Memory B cell (primary cell): ENCODE measurements around the gene KYAT1.

Experiments used
- ATAC-seq: fragments of 150-1000 bp; cut with Tn5 transposase; 2 replicates; pipeline ENCODE4 v1.10.0; 2021; ENCODE audit warnings: low read depth, mild to moderate bottlenecking, moderate library complexity
- DNase-seq, 2 donors: peaks; one replicate each; pipeline ENCODE4 v3.0.0; 2022; ENCODE audit warnings: low spot score in 2 of 2
- H3K27ac Mint-ChIP-seq: one replicate; pipeline ENCODE4 v1.8.0; 2022; ENCODE audit warnings: mild to moderate bottlenecking, moderate library complexity, mixed read lengths
- H3K27me3 Mint-ChIP-seq: one replicate; pipeline ENCODE4 v1.8.0; 2022; ENCODE audit warnings: mixed read lengths
- H3K36me3 Mint-ChIP-seq: one replicate; pipeline ENCODE4 v1.8.0; 2022; ENCODE audit warnings: mild to moderate bottlenecking, mixed read lengths
- H3K4me1 Mint-ChIP-seq: one replicate; pipeline ENCODE4 v1.8.0; 2022; ENCODE audit warnings: mixed read lengths
- H3K4me3 Mint-ChIP-seq: one replicate; pipeline ENCODE4 v1.8.0; 2022; ENCODE audit warnings: mild to moderate bottlenecking, moderate library complexity, mixed read lengths
- H3K9me3 Mint-ChIP-seq: one replicate; pipeline ENCODE4 v1.8.0; 2022; ENCODE audit warnings: mixed read lengths

Gene KYAT1

DNA sequence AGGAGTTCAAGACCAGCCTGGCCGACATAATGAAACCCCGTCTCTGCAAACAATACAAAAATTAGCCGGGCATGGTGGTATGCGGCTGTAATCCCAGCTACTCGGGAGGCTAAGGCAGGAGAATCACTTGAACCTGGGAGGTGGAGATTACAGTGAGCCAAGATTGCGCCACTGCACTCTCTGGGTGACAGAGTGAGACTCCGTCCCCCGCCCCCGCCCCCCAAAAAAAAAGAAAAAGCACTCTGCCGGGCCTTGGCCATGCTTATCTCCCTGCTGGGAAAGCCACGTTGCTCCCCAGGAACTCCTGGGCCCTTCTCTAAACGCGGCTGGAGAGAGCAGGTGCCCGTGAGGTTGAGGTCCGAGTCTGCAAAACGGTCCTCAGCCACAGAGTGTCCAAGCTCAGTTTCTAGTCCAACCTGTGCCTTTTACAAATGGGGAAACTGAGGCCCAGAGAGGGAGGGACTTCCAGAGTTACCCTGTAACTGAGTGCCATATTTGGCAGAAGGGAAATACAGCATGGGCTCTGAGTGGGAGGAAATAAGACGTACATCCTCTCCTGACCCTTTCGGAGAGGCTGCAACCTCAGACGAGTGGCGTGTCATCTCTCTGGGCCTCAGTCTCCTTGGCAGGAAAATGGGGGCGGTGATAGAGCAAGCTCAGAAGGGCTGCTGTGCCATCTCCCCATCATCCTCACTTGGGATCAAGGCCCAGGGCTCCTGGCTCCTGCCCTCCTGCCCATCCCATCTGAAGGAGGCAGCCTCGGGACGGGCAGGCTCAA is 32.4 kb upstream of the KYAT1 start:
- no peak for ATAC-seq
- no peak for DNase-seq
- Mint-ChIP-seq H3K36me3 (peaks cover 21% of the 10 kb centered on the region), H3K9me3 (no peaks in the 10 kb centered on the region), H3K4me1 (peaks cover 8% of the 10 kb centered on the region), H3K27ac (no peak overlapping the region), H3K27me3 (no peaks in the 10 kb centered on the region), H3K4me3 (no peak overlapping the region)

DNA sequence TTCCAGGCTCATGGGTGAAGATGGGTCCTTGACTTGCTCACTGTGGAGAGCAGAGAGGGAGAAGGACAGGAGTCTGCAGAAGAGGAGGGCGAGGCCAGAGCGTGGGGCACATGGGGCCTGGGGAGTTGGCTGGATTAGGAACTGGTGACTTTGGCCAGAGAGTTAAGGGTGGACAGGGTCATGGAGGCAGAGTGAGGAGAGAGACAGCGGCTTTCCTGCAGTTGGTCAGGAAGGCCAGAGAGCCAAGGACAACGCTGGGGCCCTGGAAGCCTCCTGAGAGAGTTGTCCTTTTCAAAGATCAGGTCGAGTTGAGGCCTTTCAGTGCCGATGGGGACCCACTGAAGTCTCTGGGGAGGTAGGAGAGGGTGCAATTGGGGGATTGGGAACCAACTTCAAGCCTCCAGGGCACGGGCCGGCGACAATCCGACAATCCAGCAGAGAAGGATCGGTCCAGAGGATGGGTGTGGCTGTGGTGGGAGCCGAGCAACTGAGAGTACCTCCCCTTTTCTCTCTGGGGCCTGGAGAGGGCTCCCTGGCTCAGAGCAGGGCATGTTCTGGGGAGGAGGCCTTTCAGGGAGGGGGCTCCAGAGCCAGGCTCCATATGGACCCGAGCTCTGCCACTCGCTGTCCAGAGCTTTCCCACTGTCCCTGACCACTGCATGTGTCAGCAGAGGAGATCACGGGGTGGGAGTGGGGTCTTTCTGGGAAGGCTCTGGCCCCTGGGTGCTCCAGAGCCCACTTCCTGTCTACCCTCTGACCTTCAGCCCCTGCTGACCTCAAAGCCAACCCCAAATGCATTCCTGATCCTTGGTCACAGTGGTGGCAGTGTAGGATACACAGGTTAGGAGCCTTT is 31.5 kb upstream of the KYAT1 start:
- peak overlapping the region; percentile 49 for H3K27ac Mint-ChIP-seq
- no peaks in the 10 kb centered on the region for H3K27me3 Mint-ChIP-seq
- peaks cover 29% of the 10 kb centered on the region for H3K36me3 Mint-ChIP-seq
- H3K4me1 Mint-ChIP-seq, result peaks cover 8% of the 10 kb centered on the region
- DNase-seq (no peak), ATAC-seq (no peak)
- no peak overlapping the region for H3K4me3 Mint-ChIP-seq
- no peaks in the 10 kb centered on the region for H3K9me3 Mint-ChIP-seq

GRCh38 chr9:128912270-128912853 is 30.6 kb upstream of the KYAT1 start:
- Mint-ChIP-seq H3K27ac (peak overlapping the region; percentile 49), H3K36me3 (peaks cover 29% of the 10 kb centered on the region), H3K9me3 (no peaks in the 10 kb centered on the region), H3K4me3 (no peak overlapping the region), H3K4me1 (peaks cover 8% of the 10 kb centered on the region), H3K27me3 (no peaks in the 10 kb centered on the region)
- DNase-seq (no peak), ATAC-seq (no peak)

DNA sequence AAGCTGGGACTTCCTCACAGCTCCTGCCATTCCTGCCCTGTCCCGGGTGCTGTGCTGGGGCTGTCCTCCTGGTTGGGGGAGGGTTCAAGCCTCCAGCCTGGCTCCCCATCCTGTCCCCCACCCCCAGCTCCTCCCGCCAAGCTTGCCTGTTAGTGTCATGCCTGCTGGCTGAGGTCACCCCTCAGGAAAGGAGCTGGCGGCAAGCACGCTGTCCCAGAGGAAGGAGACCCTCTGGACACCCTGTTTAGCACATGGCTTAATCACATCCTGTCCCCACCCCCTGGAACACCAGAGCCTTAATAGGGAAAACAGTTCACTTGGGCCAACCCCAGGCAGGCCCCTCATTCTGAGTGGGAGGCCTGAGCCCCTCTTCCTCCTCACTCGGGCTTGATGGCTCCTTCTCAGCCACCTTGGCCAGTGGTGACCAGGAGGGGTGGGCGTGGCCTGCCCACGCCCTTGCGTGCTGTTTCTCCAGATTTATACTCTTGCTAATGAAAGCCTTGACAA is 29.8 kb upstream of the KYAT1 start:
- Mint-ChIP-seq H3K4me1 (peaks cover 8% of the 10 kb centered on the region), H3K27ac (no peak overlapping the region), H3K4me3 (no peak overlapping the region), H3K9me3 (no peaks in the 10 kb centered on the region), H3K36me3 (peaks cover 28% of the 10 kb centered on the region), H3K27me3 (no peaks in the 10 kb centered on the region)
- DNase-seq (no peak), ATAC-seq (no peak)

DNA sequence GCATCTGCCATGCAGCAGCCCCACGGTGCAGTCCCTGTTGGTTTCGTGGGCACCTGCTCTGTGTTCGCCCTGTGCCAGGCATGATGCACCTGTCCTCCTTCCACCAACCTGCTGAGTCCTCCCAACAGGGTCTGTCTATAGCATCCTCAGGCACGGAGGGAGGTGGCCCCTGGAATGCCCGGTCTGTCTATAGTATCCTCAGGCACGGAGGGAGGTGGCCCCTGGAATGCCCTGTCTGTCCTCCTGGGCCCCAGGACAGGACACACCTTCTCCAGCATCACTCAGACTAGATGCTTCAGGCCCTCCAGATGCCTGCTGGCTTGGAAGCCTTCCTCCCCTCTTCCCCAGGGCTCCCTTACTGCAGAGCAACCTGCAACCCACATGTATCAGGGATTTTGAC is 29.2 kb upstream of the KYAT1 start:
- Mint-ChIP-seq H3K27me3 (no peaks in the 10 kb centered on the region), H3K27ac (no peak overlapping the region), H3K4me3 (no peak overlapping the region), H3K9me3 (no peaks in the 10 kb centered on the region), H3K4me1 (peaks cover 8% of the 10 kb centered on the region), H3K36me3 (peaks cover 29% of the 10 kb centered on the region)
- DNase-seq (no peak), ATAC-seq (no peak)

- H3K36me3 Mint-ChIP-seq, result peaks cover 26% of the 10 kb centered on the region
- no peak for ATAC-seq
- no peak overlapping the region for H3K27ac Mint-ChIP-seq
- no peak overlapping the region for H3K4me3 Mint-ChIP-seq
- H3K27me3 Mint-ChIP-seq, result no peaks in the 10 kb centered on the region
- no peak for DNase-seq
- H3K9me3 Mint-ChIP-seq, result no peaks in the 10 kb centered on the region
- peaks cover 8% of the 10 kb centered on the region for H3K4me1 Mint-ChIP-seq
Observed at GRCh38 chr9:128909859-128910258, 28.1 kb upstream of the KYAT1 start.

DNA sequence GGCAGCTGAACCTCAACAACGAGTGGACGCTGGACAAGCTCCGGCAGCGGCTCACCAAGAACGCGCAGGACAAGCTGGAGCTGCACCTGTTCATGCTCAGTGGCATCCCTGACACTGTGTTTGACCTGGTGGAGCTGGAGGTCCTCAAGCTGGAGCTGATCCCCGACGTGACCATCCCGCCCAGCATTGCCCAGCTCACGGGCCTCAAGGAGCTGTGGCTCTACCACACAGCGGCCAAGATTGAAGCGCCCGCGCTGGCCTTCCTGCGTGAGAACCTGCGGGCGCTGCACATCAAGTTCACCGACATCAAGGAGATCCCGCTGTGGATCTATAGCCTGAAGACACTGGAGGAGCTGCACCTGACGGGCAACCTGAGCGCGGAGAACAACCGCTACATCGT is 26.6 kb upstream of the KYAT1 start:
- DNase-seq (no peak), ATAC-seq (no peak)
- H3K27me3 Mint-ChIP-seq, result no peaks in the 10 kb centered on the region
- H3K4me3 Mint-ChIP-seq, result no peak overlapping the region
- peaks cover 26% of the 10 kb centered on the region for H3K36me3 Mint-ChIP-seq
- H3K27ac Mint-ChIP-seq, result no peak overlapping the region
- H3K4me1 Mint-ChIP-seq, result peaks cover 8% of the 10 kb centered on the region
- H3K9me3 Mint-ChIP-seq, result no peaks in the 10 kb centered on the region

GRCh38 chr9:128906741-128907140 is 25.0 kb upstream of the KYAT1 start:
- Mint-ChIP-seq H3K27me3 (no peaks in the 10 kb centered on the region), H3K9me3 (no peaks in the 10 kb centered on the region), H3K36me3 (peaks cover 22% of the 10 kb centered on the region), H3K4me3 (no peak overlapping the region), H3K27ac (no peak overlapping the region), H3K4me1 (peaks cover 9% of the 10 kb centered on the region)
- DNase-seq (no peak), ATAC-seq (no peak)

DNA sequence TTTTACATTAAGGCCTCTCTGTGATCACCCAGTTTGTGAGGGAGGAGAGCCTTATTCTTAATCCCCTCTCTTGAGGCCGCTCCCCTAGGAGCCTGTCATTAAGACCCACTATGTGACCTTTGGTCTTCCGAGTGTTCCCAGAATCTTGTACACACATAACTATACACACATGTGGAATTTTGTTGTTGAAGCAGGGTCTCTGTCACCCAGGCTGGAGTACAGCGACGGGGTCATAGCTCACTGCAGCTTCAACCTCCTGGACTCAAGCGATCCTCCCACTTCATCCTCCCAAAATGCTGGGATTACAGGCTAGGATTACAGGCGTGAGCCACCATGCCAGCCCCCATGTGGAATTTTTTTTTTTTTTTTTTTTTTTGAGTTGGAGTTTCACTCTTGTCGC is 24.2 kb upstream of the KYAT1 start:
- Mint-ChIP-seq H3K4me3 (no peak overlapping the region), H3K36me3 (peaks cover 22% of the 10 kb centered on the region), H3K27me3 (no peaks in the 10 kb centered on the region), H3K9me3 (no peaks in the 10 kb centered on the region), H3K4me1 (peaks cover 9% of the 10 kb centered on the region), H3K27ac (no peak overlapping the region)
- ATAC-seq, result no peak
- DNase-seq, result no peak

- DNase-seq (no peak), ATAC-seq (no peak)
- Mint-ChIP-seq H3K36me3 (peaks cover 20% of the 10 kb centered on the region), H3K27me3 (no peaks in the 10 kb centered on the region), H3K4me1 (peaks cover 21% of the 10 kb centered on the region), H3K27ac (peak overlapping the region; percentile 58), H3K9me3 (no peaks in the 10 kb centered on the region), H3K4me3 (no peak overlapping the region)
Observed at GRCh38 chr9:128903871-128904620, 22.3 kb upstream of the KYAT1 start.

- Mint-ChIP-seq H3K27me3 (no peaks in the 10 kb centered on the region), H3K9me3 (no peaks in the 10 kb centered on the region), H3K27ac (peak overlapping the region; percentile 92), H3K4me3 (peak overlapping the region; percentile 73), H3K4me1 (peaks cover 25% of the 10 kb centered on the region), H3K36me3 (peaks cover 14% of the 10 kb centered on the region)
- ATAC-seq (no peak), DNase-seq (no peak)
Observed at GRCh38 chr9:128903079-128903461, 21.3 kb upstream of the KYAT1 start.

DNA sequence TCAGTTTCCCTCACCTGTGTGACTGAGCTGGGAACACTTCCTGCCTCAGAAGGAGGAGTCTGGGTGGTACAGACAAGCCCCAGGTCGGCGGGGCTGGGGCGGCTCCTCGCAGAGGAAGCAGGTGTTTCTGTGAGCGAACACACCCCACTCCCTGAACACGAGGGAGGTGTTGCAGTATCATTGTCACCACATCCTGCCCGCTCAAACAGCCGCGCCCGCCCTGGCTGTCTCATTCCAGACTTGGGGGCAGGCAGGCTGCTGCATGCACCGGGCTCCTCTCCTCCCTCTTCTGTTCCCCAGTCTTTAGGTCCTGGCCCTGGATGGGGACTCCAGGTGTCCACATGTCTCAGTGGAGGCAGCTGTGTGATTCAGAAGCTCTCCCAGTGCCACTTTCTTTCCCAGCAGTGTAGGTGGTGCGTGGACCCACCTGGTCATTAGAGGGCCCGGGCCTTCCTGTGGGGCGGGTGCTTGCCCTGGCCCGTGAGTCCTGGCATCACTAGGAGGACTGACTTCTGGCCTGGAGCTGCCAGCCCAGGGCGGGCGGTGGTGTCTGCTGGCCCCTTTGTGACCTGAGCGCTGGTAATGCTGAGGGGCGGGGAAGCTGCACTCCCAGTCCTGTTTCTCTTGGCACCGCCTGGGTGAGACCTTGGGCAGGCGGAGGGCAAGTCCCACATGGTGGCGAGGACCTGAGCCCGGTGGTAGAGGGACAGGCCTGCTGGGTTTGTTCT is 20.8 kb upstream of the KYAT1 start:
- H3K4me1 Mint-ChIP-seq, result peaks cover 28% of the 10 kb centered on the region
- peak; percentile 99 for ATAC-seq
- peaks cover 10% of the 10 kb centered on the region for H3K36me3 Mint-ChIP-seq
- no peaks in the 10 kb centered on the region for H3K27me3 Mint-ChIP-seq
- peak overlapping the region; percentile 73 for H3K4me3 Mint-ChIP-seq
- no peaks in the 10 kb centered on the region for H3K9me3 Mint-ChIP-seq
- peak; percentile 67 to 82 for DNase-seq
- peak overlapping the region; percentile 92 for H3K27ac Mint-ChIP-seq

- Mint-ChIP-seq H3K36me3 (peaks cover 8% of the 10 kb centered on the region), H3K27ac (peak overlapping the region; percentile 92), H3K4me3 (peak overlapping the region; percentile 73), H3K9me3 (no peaks in the 10 kb centered on the region), H3K4me1 (peaks cover 28% of the 10 kb centered on the region), H3K27me3 (no peaks in the 10 kb centered on the region)
- no peak for ATAC-seq
- DNase-seq, result no peak
Observed at GRCh38 chr9:128901822-128902221, 20.1 kb upstream of the KYAT1 start.
